GM23338 (cell line): Measurements from ENCODE around the gene ADGRG4. TPM values are rescaled to one million over a fixed set of nuclear protein-coding genes. Genes with fewer than 3 reads are reported as not detected.

ENCODE experiments used
- ATAC-seq: fragments of 200-7000 bp; cut with Tn5 transposase; 3 replicates; pipeline ENCODE4 v1.9.1; 2020
- DNase-seq: peaks from one replicate; pipeline ENCODE4 v3.0.0-alpha.2; 2015; ENCODE audit warnings: low spot score
- H2AFZ ChIP-seq: fragments of 200-600 bp; sonication (generic); 2 replicates; pipeline ENCODE4 v1.8.0; 2016; ENCODE audit warnings: antibody characterized with exemption, mild to moderate bottlenecking, moderate library complexity
- H3F3A ChIP-seq: fragments of 200-600 bp; sonication (generic); replicated peaks from 2 replicates; pipeline ENCODE4 v1.8.0; 2017; ENCODE audit warnings: antibody characterized with exemption, mixed run types, low read depth
- H3K27ac ChIP-seq: fragments of 200-600 bp; sonication (generic); 2 replicates; pipeline ENCODE4 v1.6.1; 2016; ENCODE audit warnings: low read depth
- H3K27me3 ChIP-seq: fragments of 200-600 bp; sonication (generic); 2 replicates; pipeline ENCODE4 v1.8.0; 2016; ENCODE audit warnings: mild to moderate bottlenecking, mixed run types, moderate library complexity; ENCODE audit not compliant: insufficient read depth
- H3K36me3 ChIP-seq: fragments of 200-600 bp; sonication (generic); 2 replicates; pipeline ENCODE4 v1.8.0; 2016; ENCODE audit warnings: mild to moderate bottlenecking; ENCODE audit not compliant: insufficient read depth
- H3K4me1 ChIP-seq: fragments of 200-600 bp; sonication (generic); 2 replicates; pipeline ENCODE4 v1.8.0; 2016; ENCODE audit warnings: mild to moderate bottlenecking, moderate library complexity; ENCODE audit not compliant: insufficient read depth
- H3K4me2 ChIP-seq: fragments of 200-600 bp; sonication (generic); 2 replicates; pipeline ENCODE4 v1.7.1; 2017; ENCODE audit warnings: mixed run types
- H3K4me3 ChIP-seq: fragments of 200-600 bp; sonication (generic); 2 replicates; pipeline ENCODE4 v1.6.1; 2016; ENCODE audit warnings: mixed run types
- H3K79me2 ChIP-seq: fragments of 200-600 bp; sonication (generic); replicated peaks from 2 replicates; pipeline ENCODE4 v1.8.0; 2017; ENCODE audit warnings: mild to moderate bottlenecking; ENCODE audit not compliant: insufficient read depth
- H3K9me2 ChIP-seq: fragments of 200-600 bp; sonication (generic); 2 replicates; pipeline ENCODE4 v1.8.0; 2017; ENCODE audit not compliant: insufficient read depth
- H4K20me1 ChIP-seq: fragments of 200-600 bp; sonication (generic); replicated peaks from 2 replicates; pipeline ENCODE4 v1.8.0; 2017; ENCODE audit warnings: mild to moderate bottlenecking; ENCODE audit not compliant: insufficient read depth
- H3K27ac Mint-ChIP-seq: 2 replicates; pipeline ENCODE4 v1.8.0; 2020; ENCODE audit warnings: inconsistent platforms, mild to moderate bottlenecking, moderate library complexity, mixed read lengths
- H3K27me3 Mint-ChIP-seq: 3 replicates; pipeline ENCODE4 v1.8.0; 2022; ENCODE audit warnings: low read depth, mild to moderate bottlenecking, moderate library complexity, mixed read lengths, inconsistent platforms; ENCODE audit not compliant: insufficient read depth, poor library complexity
- H3K36me3 Mint-ChIP-seq: 3 replicates; pipeline ENCODE4 v1.8.0; 2021; ENCODE audit warnings: low read depth, mild to moderate bottlenecking, inconsistent platforms, moderate library complexity, mixed read lengths
- H3K4me1 Mint-ChIP-seq: 3 replicates; pipeline ENCODE4 v1.8.0; 2020; ENCODE audit warnings: mild to moderate bottlenecking, inconsistent platforms, mixed read lengths
- H3K4me3 Mint-ChIP-seq: 3 replicates; pipeline ENCODE4 v1.8.0; 2021; ENCODE audit warnings: moderate library complexity, mild to moderate bottlenecking, inconsistent platforms, mixed read lengths
- H3K9me3 Mint-ChIP-seq: 3 replicates; pipeline ENCODE4 v1.8.0; 2020; ENCODE audit warnings: moderate library complexity, mild to moderate bottlenecking, inconsistent platforms, mixed read lengths
- CREB1 ChIP-seq: fragments of 250-450 bp; sonication (Bioruptor Pico); IDR thresholded peaks from 2 replicates; pipeline ENCODE4 v1.5.0; 2020; ENCODE audit warnings: low read depth, mild to moderate bottlenecking, moderate library complexity
- EZH2 ChIP-seq: fragments of 200-600 bp; sonication (generic); IDR thresholded peaks from one replicate; pipeline ENCODE4 v1.8.0; 2017; ENCODE audit warnings: antibody characterized with exemption, mild to moderate bottlenecking, low read depth; ENCODE audit not compliant: unreplicated experiment
- JUNB ChIP-seq: IDR thresholded peaks from one replicate; pipeline ENCODE4 v1.6.1; 2016; ENCODE audit warnings: antibody characterized with exemption; ENCODE audit not compliant: unreplicated experiment
- NANOG ChIP-seq: IDR thresholded peaks from 2 replicates; pipeline ENCODE4 v1.6.1; 2016; ENCODE audit warnings: antibody characterized with exemption, borderline replicate concordance
- STAT1 ChIP-seq: IDR thresholded peaks from one replicate; pipeline ENCODE4 v1.6.1; 2016; ENCODE audit warnings: antibody characterized with exemption; ENCODE audit not compliant: unreplicated experiment
- ZNF331 ChIP-seq: fragments of 250-450 bp; sonication (Bioruptor Pico); IDR thresholded peaks from 2 replicates; pipeline ENCODE4 v1.5.0; 2020; ENCODE audit warnings: low read depth, mild to moderate bottlenecking, moderate library complexity
- polyA plus RNA-seq: library from polyadenylated mRNA; unstranded; fragments of >200 nt; fragmentation: Nextera tagmentation; extraction: Ambion mirVana; gene quantifications from 2 replicates; pipeline ENCODE4 v1.2.1, GENCODE V29; 2016
- total RNA-seq: library from RNA; depleted of rRNA; stranded (reverse); fragments of >200 nt; shearing (Covaris generic); gene quantifications from 2 replicates; pipeline ENCODE4 v1.2.3, GENCODE V29; 2014
- TF ChIP-seq, protein P1 (sequence below): fragments of 250-450 bp; sonication (Bioruptor Pico); IDR thresholded peaks from 2 replicates; pipeline ENCODE4 v1.5.0; 2020; ENCODE audit warnings: mild to moderate bottlenecking, moderate library complexity
- TF ChIP-seq, protein P2 (sequence below): IDR thresholded peaks from one replicate; pipeline ENCODE4 v1.6.1; 2018; ENCODE audit warnings: antibody characterized with exemption; ENCODE audit not compliant: unreplicated experiment
- TF ChIP-seq, protein P3 (sequence below), 2 experiments: fragments of 200-600 bp in 1 of 2; sonication (generic) in 1 of 2; conservative IDR thresholded peaks; 2 replicates each; pipeline versions ENCODE4 v1.5.1 to v1.6.1; 2016 to 2017; ENCODE audit warnings: antibody characterized with exemption in 2 of 2, low read depth in 2 of 2, mild to moderate bottlenecking in 2 of 2, moderate library complexity in 1 of 2
- TF ChIP-seq, protein P4 (sequence below): IDR thresholded peaks from 2 replicates; pipeline ENCODE4 v1.6.1; 2016; ENCODE audit warnings: antibody characterized with exemption

Gene ADGRG4
- total and polyA plus RNA-seq, 2 experiments from 2014 or later = not detected

DNA sequence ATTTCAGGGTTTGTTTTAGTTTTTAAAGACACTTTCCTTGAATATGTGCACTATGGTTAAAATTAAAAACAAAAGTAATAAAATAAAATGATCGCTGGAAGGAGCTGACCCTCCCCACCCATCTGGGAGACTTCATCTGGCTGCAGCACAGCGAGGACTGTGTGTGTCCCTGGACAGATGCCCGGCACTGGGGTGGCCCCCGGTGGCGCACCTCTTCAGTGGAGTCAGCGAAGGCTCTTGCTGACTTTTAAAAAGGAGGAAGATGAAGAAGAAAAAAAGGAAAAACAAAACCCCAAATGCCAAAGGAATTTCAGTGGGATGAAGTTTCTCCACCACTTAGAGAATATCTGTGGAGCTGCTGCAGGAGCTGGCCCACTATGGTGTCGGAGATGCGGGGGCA, 5.4 kb upstream of the ADGRG4 start:
- H3K9me3 Mint-ChIP-seq = no peaks in the 10 kb centered on the region
- no peaks in the 10 kb centered on the region; the same call in 2 of the 3 replicates for H3K4me1 Mint-ChIP-seq
- no peaks in the 10 kb centered on the region for H3K27me3 Mint-ChIP-seq
- H3K27me3 ChIP-seq = no peaks in the 10 kb centered on the region
- H3K27ac ChIP-seq = no peak overlapping the region
- no peak overlapping the region for H3K4me3 ChIP-seq
- H3K79me2 ChIP-seq = no peaks in the 10 kb centered on the region
- no peak overlapping the region for H2AFZ ChIP-seq
- H4K20me1 ChIP-seq = no peaks in the 10 kb centered on the region
- no peak overlapping the region for H3K4me2 ChIP-seq
- no peak overlapping the region for H3K4me3 Mint-ChIP-seq
- no peaks in the 10 kb centered on the region for H3K9me2 ChIP-seq
- H3K4me1 ChIP-seq = no peaks in the 10 kb centered on the region
- H3K36me3 ChIP-seq = no peaks in the 10 kb centered on the region
- no peaks in the 10 kb centered on the region for H3K36me3 Mint-ChIP-seq
- H3K27ac Mint-ChIP-seq = no peak overlapping the region
- ATAC-seq (no peak), DNase-seq (no peak)
- TF ChIP-seq, protein P1, sequence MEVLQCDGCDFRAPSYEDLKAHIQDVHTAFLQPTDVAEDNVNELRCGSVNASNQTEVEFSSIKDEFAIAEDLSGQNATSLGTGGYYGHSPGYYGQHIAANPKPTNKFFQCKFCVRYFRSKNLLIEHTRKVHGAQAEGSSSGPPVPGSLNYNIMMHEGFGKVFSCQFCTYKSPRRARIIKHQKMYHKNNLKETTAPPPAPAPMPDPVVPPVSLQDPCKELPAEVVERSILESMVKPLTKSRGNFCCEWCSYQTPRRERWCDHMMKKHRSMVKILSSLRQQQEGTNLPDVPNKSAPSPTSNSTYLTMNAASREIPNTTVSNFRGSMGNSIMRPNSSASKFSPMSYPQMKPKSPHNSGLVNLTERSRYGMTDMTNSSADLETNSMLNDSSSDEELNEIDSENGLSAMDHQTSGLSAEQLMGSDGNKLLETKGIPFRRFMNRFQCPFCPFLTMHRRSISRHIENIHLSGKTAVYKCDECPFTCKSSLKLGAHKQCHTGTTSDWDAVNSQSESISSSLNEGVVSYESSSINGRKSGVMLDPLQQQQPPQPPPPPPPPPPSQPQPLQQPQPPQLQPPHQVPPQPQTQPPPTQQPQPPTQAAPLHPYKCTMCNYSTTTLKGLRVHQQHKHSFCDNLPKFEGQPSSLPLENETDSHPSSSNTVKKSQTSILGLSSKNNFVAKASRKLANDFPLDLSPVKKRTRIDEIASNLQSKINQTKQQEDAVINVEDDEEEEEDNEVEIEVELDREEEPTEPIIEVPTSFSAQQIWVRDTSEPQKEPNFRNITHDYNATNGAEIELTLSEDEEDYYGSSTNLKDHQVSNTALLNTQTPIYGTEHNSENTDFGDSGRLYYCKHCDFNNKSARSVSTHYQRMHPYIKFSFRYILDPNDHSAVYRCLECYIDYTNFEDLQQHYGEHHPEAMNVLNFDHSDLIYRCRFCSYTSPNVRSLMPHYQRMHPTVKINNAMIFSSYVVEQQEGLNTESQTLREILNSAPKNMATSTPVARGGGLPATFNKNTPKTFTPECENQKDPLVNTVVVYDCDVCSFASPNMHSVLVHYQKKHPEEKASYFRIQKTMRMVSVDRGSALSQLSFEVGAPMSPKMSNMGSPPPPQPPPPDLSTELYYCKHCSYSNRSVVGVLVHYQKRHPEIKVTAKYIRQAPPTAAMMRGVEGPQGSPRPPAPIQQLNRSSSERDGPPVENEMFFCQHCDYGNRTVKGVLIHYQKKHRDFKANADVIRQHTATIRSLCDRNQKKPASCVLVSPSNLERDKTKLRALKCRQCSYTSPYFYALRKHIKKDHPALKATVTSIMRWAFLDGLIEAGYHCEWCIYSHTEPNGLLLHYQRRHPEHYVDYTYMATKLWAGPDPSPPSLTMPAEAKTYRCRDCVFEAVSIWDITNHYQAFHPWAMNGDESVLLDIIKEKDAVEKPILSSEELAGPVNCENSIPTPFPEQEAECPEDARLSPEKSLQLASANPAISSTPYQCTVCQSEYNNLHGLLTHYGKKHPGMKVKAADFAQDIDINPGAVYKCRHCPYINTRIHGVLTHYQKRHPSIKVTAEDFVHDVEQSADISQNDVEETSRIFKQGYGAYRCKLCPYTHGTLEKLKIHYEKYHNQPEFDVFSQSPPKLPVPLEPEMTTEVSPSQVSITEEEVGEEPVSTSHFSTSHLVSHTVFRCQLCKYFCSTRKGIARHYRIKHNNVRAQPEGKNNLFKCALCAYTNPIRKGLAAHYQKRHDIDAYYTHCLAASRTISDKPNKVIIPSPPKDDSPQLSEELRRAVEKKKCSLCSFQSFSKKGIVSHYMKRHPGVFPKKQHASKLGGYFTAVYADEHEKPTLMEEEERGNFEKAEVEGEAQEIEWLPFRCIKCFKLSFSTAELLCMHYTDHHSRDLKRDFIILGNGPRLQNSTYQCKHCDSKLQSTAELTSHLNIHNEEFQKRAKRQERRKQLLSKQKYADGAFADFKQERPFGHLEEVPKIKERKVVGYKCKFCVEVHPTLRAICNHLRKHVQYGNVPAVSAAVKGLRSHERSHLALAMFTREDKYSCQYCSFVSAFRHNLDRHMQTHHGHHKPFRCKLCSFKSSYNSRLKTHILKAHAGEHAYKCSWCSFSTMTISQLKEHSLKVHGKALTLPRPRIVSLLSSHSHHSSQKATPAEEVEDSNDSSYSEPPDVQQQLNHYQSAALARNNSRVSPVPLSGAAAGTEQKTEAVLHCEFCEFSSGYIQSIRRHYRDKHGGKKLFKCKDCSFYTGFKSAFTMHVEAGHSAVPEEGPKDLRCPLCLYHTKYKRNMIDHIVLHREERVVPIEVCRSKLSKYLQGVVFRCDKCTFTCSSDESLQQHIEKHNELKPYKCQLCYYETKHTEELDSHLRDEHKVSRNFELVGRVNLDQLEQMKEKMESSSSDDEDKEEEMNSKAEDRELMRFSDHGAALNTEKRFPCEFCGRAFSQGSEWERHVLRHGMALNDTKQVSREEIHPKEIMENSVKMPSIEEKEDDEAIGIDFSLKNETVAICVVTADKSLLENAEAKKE (CRISPR knock-in tag) = no peak
- TF ChIP-seq, protein P2, sequence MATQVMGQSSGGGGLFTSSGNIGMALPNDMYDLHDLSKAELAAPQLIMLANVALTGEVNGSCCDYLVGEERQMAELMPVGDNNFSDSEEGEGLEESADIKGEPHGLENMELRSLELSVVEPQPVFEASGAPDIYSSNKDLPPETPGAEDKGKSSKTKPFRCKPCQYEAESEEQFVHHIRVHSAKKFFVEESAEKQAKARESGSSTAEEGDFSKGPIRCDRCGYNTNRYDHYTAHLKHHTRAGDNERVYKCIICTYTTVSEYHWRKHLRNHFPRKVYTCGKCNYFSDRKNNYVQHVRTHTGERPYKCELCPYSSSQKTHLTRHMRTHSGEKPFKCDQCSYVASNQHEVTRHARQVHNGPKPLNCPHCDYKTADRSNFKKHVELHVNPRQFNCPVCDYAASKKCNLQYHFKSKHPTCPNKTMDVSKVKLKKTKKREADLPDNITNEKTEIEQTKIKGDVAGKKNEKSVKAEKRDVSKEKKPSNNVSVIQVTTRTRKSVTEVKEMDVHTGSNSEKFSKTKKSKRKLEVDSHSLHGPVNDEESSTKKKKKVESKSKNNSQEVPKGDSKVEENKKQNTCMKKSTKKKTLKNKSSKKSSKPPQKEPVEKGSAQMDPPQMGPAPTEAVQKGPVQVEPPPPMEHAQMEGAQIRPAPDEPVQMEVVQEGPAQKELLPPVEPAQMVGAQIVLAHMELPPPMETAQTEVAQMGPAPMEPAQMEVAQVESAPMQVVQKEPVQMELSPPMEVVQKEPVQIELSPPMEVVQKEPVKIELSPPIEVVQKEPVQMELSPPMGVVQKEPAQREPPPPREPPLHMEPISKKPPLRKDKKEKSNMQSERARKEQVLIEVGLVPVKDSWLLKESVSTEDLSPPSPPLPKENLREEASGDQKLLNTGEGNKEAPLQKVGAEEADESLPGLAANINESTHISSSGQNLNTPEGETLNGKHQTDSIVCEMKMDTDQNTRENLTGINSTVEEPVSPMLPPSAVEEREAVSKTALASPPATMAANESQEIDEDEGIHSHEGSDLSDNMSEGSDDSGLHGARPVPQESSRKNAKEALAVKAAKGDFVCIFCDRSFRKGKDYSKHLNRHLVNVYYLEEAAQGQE = no peak
- TF ChIP-seq NANOG (no peak), ZNF331 (CRISPR knock-in tag) (no peak), EZH2 (no peak), STAT1 (no peak), JUNB (no peak), CREB1 (CRISPR knock-in tag) (no peak)
- TF ChIP-seq, protein P3, sequence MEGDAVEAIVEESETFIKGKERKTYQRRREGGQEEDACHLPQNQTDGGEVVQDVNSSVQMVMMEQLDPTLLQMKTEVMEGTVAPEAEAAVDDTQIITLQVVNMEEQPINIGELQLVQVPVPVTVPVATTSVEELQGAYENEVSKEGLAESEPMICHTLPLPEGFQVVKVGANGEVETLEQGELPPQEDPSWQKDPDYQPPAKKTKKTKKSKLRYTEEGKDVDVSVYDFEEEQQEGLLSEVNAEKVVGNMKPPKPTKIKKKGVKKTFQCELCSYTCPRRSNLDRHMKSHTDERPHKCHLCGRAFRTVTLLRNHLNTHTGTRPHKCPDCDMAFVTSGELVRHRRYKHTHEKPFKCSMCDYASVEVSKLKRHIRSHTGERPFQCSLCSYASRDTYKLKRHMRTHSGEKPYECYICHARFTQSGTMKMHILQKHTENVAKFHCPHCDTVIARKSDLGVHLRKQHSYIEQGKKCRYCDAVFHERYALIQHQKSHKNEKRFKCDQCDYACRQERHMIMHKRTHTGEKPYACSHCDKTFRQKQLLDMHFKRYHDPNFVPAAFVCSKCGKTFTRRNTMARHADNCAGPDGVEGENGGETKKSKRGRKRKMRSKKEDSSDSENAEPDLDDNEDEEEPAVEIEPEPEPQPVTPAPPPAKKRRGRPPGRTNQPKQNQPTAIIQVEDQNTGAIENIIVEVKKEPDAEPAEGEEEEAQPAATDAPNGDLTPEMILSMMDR (conservative IDR thresholded peaks at IDR 0.05; ENCODE audit: low read depth in 2 of 2) = no peak
- TF ChIP-seq, protein P4, sequence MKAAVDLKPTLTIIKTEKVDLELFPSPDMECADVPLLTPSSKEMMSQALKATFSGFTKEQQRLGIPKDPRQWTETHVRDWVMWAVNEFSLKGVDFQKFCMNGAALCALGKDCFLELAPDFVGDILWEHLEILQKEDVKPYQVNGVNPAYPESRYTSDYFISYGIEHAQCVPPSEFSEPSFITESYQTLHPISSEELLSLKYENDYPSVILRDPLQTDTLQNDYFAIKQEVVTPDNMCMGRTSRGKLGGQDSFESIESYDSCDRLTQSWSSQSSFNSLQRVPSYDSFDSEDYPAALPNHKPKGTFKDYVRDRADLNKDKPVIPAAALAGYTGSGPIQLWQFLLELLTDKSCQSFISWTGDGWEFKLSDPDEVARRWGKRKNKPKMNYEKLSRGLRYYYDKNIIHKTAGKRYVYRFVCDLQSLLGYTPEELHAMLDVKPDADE = no peak
- H3F3A ChIP-seq = no peaks in the 10 kb centered on the region
